Neural cell (in vitro differentiated cells): ENCODE data around the gene ILK.

ENCODE experiments used
- EP300 ChIP-seq: fragments of 450-650 bp; conservative IDR thresholded peaks from 2 replicates; pipeline ENCODE4 v1.6.1; 2014; ENCODE audit warnings: antibody characterized with exemption, mild to moderate bottlenecking, moderate library complexity; ENCODE audit not compliant: poor library complexity, severe bottlenecking
- EZH2 ChIP-seq: fragments of 200-600, 300-800 bp; shearing (Covaris generic), sonication (generic); IDR thresholded peaks from 2 replicates; pipeline ENCODE4 v1.6.1; 2014; ENCODE audit warnings: antibody characterized with exemption, low read length, borderline replicate concordance, mild to moderate bottlenecking; ENCODE audit not compliant: insufficient read depth, poor library complexity, severe bottlenecking
- MXI1 ChIP-seq: fragments of 450-650 bp; conservative IDR thresholded peaks from 2 replicates; pipeline ENCODE4 v1.6.1; 2014; ENCODE audit warnings: antibody characterized with exemption, mild to moderate bottlenecking; ENCODE audit not compliant: poor library complexity, severe bottlenecking
- POLR2AphosphoS5 ChIP-seq: IDR thresholded peaks from 2 replicates; pipeline ENCODE4 v1.6.1; 2012
- REST ChIP-seq: IDR thresholded peaks from 2 replicates; pipeline ENCODE4 v1.6.1; 2012; ENCODE audit warnings: borderline replicate concordance
- SMC3 ChIP-seq: fragments of 450-650 bp; conservative IDR thresholded peaks from 2 replicates; pipeline ENCODE4 v1.6.1; 2014; ENCODE audit warnings: antibody characterized with exemption, mild to moderate bottlenecking, moderate library complexity; ENCODE audit not compliant: poor library complexity
- TF ChIP-seq, protein P1 (sequence below): fragments of 450-650 bp; IDR thresholded peaks from 2 replicates; pipeline ENCODE4 v1.5.1; 2014; ENCODE audit warnings: antibody characterized with exemption, mild to moderate bottlenecking, moderate library complexity; ENCODE audit not compliant: poor library complexity, severe bottlenecking

DNA sequence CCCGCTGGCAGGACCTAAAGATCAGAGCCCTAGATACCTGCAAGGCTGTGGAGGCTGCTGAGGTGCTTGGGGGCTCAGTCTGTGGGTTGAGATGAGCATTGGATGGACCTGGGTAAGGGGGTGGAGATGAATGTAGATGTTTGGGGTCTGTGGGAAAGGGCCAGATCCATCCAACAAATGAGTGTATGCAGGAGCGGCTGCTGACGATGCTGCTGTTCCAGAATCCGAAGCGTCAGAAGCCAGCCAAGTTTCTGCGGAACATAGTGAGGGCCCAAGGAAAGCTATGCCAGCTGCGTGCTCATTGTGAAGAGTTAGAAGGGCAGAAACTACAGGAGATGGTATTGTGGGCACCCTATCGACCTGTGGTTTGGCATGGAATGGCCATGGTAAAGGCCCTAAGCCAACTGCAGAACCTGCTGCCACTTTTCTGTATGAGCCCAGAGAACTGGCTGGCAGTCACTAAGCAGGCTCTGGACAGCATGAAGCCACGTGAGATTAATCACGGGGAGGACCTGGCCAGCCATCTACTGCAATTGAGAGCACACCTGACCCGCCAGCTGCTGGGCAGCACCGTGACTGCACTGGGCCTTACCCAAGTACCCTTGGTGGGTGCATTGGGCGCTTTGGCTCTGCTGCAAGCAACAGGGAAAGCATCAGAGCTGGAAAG lies 36.7 kb upstream of the ILK start:
- TF ChIP-seq, protein P1, sequence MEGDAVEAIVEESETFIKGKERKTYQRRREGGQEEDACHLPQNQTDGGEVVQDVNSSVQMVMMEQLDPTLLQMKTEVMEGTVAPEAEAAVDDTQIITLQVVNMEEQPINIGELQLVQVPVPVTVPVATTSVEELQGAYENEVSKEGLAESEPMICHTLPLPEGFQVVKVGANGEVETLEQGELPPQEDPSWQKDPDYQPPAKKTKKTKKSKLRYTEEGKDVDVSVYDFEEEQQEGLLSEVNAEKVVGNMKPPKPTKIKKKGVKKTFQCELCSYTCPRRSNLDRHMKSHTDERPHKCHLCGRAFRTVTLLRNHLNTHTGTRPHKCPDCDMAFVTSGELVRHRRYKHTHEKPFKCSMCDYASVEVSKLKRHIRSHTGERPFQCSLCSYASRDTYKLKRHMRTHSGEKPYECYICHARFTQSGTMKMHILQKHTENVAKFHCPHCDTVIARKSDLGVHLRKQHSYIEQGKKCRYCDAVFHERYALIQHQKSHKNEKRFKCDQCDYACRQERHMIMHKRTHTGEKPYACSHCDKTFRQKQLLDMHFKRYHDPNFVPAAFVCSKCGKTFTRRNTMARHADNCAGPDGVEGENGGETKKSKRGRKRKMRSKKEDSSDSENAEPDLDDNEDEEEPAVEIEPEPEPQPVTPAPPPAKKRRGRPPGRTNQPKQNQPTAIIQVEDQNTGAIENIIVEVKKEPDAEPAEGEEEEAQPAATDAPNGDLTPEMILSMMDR: no peak
- no peak for TF ChIP-seq EZH2
- TF ChIP-seq EP300: no peak
- no peak for TF ChIP-seq REST
- TF ChIP-seq POLR2AphosphoS5: no peak
- TF ChIP-seq MXI1: no peak
- no peak for TF ChIP-seq SMC3
